Measurements from ENCODE around the gene GALNT15. TPM values are rescaled to one million over a fixed set of nuclear protein-coding genes. Genes with fewer than 3 reads are reported as not detected.

Gene GALNT15
- total RNA-seq, 1 experiment from 2014 or later: not detected

DNA sequence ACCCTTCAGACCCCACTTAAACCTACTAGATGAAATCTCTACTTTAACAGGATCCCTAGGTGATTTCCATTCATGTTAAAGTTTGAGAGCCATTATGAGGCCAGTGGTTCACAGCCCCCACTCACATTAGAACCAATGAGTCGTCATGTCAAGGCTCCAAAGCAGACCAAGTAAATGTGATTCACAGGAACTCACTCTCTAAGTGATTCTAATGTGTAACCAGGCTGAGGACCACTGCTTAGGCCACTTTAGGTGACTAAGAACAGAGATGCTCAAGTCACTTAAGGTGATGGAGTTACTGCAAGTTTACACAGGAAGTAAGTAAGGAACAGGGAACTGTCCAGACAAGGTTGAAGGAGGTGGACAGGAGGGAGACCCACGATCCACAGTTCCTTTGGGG is 7.7 kb downstream of the GALNT15 start:
- Histone ChIP-seq H3K9me3 (ENCODE audit: low read depth, low read length, poor library complexity, severe bottlenecking) (no peaks in the 10 kb centered on the region), H3K4me1 (ENCODE audit: insufficient read depth, low read length, poor library complexity, severe bottlenecking) (no peaks in the 10 kb centered on the region), H3K27me3 (replicated peaks; ENCODE audit: insufficient read depth, low read depth, low read length, poor library complexity) (no peaks in the 10 kb centered on the region), H3K4me3 (ENCODE audit: low read depth, low read length, poor library complexity, severe bottlenecking) (no peak overlapping the region), H3K36me3 (ENCODE audit: insufficient read depth, low read length, poor library complexity, severe bottlenecking) (no peaks in the 10 kb centered on the region), H3K27ac (ENCODE audit: low read depth, low read length, poor library complexity, severe bottlenecking) (no peak overlapping the region)
- no peak for DNase-seq (ENCODE audit: low spot score)
- ChIA-PET POLR2A (ENCODE audit: low non-redundant PET) (no interaction called here), CTCF (no interaction called here)
- TF ChIP-seq, protein P1, sequence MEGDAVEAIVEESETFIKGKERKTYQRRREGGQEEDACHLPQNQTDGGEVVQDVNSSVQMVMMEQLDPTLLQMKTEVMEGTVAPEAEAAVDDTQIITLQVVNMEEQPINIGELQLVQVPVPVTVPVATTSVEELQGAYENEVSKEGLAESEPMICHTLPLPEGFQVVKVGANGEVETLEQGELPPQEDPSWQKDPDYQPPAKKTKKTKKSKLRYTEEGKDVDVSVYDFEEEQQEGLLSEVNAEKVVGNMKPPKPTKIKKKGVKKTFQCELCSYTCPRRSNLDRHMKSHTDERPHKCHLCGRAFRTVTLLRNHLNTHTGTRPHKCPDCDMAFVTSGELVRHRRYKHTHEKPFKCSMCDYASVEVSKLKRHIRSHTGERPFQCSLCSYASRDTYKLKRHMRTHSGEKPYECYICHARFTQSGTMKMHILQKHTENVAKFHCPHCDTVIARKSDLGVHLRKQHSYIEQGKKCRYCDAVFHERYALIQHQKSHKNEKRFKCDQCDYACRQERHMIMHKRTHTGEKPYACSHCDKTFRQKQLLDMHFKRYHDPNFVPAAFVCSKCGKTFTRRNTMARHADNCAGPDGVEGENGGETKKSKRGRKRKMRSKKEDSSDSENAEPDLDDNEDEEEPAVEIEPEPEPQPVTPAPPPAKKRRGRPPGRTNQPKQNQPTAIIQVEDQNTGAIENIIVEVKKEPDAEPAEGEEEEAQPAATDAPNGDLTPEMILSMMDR (conservative IDR thresholded peaks at IDR 0.05; ENCODE audit: low read depth, low read length): no peak
- no peak for TF ChIP-seq EZH2 (IDR thresholded peaks at IDR 0.05; ENCODE audit: borderline replicate concordance, low read depth, low read length, poor library complexity, severe bottlenecking)
- no TSS peak for BruUV-seq (replicated peaks)
- intact Hi-C loops (cut with micrococcal nuclease; ENCODE audit: unreplicated experiment): no loop called here

DNA sequence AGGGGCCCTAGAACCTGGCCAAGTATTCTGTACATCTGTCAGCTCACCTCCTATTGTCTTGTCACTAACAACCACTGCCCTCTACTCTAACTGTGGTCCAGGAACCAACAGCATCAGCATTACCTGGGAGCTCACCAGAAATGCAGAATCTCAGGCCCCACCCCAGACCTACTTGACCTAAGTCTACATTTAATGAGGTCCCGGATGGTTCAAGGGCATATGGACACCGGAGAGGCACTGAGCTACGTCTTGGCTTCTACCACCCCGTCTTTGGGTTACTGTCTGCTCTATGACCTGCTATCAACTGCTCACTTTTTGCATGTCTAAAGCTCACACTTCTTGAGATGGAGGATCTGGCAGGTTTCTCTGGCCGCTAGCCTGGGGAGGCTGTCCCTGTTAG is 8.1 kb downstream of the GALNT15 start:
- H3K9me3 ChIP-seq (ENCODE audit: low read depth, low read length, poor library complexity, severe bottlenecking): no peaks in the 10 kb centered on the region
- H3K27ac ChIP-seq (ENCODE audit: low read depth, low read length, poor library complexity, severe bottlenecking): no peak overlapping the region
- intact Hi-C loops (cut with micrococcal nuclease; ENCODE audit: unreplicated experiment): no loop called here
- CTCF ChIA-PET: no interaction called here
- H3K27me3 ChIP-seq (replicated peaks; ENCODE audit: insufficient read depth, low read depth, low read length, poor library complexity): no peaks in the 10 kb centered on the region
- POLR2A ChIA-PET (ENCODE audit: low non-redundant PET): interaction anchor here (0.6 kb wide), 1 partner anchor 456 kb away, joined by 3 read pairs; no protein-coding TSS in a partner anchor
- no TSS peak for BruUV-seq (replicated peaks)
- H3K4me3 ChIP-seq (ENCODE audit: low read depth, low read length, poor library complexity, severe bottlenecking): no peak overlapping the region
- DNase-seq (ENCODE audit: low spot score): no peak
- TF ChIP-seq, protein P1 (conservative IDR thresholded peaks at IDR 0.05; ENCODE audit: low read depth, low read length): no peak
- H3K4me1 ChIP-seq (ENCODE audit: insufficient read depth, low read length, poor library complexity, severe bottlenecking): no peaks in the 10 kb centered on the region
- H3K36me3 ChIP-seq (ENCODE audit: insufficient read depth, low read length, poor library complexity, severe bottlenecking): no peaks in the 10 kb centered on the region

DNA sequence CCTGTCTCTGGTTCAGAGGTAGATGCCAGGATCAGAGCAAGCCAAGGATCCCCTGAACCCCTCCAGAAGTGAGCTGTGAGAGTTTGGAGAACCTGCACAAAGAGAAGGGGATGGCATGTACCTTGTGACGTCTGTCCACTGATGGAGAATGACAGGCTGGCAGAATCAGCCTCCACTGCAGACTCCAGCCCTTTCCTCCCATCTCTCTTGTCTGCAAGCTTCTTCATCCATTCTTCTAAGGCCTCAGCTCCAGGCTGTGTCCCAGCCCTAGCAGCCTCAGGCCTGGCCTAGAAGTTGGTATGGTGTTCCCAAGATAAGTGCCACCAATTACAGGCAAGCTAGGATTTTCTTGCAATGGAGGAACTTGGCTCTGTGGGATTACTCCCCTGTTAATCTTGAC is 8.6 kb downstream of the GALNT15 start:
- DNase-seq (ENCODE audit: low spot score): no peak
- no TSS peak for BruUV-seq (replicated peaks)
- POLR2A ChIA-PET (ENCODE audit: low non-redundant PET): interaction anchor here (0.6 kb wide), 1 partner anchor 457 kb away, joined by 3 read pairs; no protein-coding TSS in a partner anchor
- no peaks in the 10 kb centered on the region for H3K36me3 ChIP-seq (ENCODE audit: insufficient read depth, low read length, poor library complexity, severe bottlenecking)
- H3K4me3 ChIP-seq (ENCODE audit: low read depth, low read length, poor library complexity, severe bottlenecking): no peak overlapping the region
- intact Hi-C loops (cut with micrococcal nuclease; ENCODE audit: unreplicated experiment): no loop called here
- H3K4me1 ChIP-seq (ENCODE audit: insufficient read depth, low read length, poor library complexity, severe bottlenecking): no peaks in the 10 kb centered on the region
- CTCF ChIA-PET: no interaction called here
- H3K27ac ChIP-seq (ENCODE audit: low read depth, low read length, poor library complexity, severe bottlenecking): no peak overlapping the region
- TF ChIP-seq, protein P1 (conservative IDR thresholded peaks at IDR 0.05; ENCODE audit: low read depth, low read length): no peak
- no peak for TF ChIP-seq EZH2 (IDR thresholded peaks at IDR 0.05; ENCODE audit: borderline replicate concordance, low read depth, low read length, poor library complexity, severe bottlenecking)
- H3K27me3 ChIP-seq (replicated peaks; ENCODE audit: insufficient read depth, low read depth, low read length, poor library complexity): no peaks in the 10 kb centered on the region
- no peaks in the 10 kb centered on the region for H3K9me3 ChIP-seq (ENCODE audit: low read depth, low read length, poor library complexity, severe bottlenecking)
